H1 (cell line): ENCODE data around the gene RHOC. TPM values are rescaled to one million over a fixed set of nuclear protein-coding genes. Genes with fewer than 3 reads are reported as not detected.

Experiments
- CTCF ChIA-PET: fragments of 300-600 bp; sonication (Branson Sonifier 250); formaldehyde crosslinking; loops from one replicate; lab custom pipeline; 2021; ENCODE audit not compliant: partially characterized antibody; lab: Charles Lee
- POLR2A ChIA-PET: fragments of 300-600 bp; sonication (Branson Sonifier 250); formaldehyde crosslinking; loops from one replicate; lab custom pipeline; 2021; ENCODE audit warnings: inconsistent platforms; ENCODE audit not compliant: partially characterized antibody; lab: Charles Lee
- DNase-seq, 2 experiments: peaks; one replicate each; pipeline versions ENCODE4 v3.0.0 to v3.0.0-alpha.2; 2010 to 2022; ENCODE audit warnings: low spot score in 2 of 2, low read depth in 1 of 2, mixed read lengths in 1 of 2
- FAIRE-seq: peaks from 2 replicates; lab custom pipeline; 2011; peaks lifted over from hg19 to GRCh38; lab: Jason Lieb, UNC
- H2AFZ ChIP-seq: 2 replicates; pipeline ENCODE4 v1.8.1; 2012; ENCODE audit warnings: low read length, inconsistent platforms
- H2AK5ac ChIP-seq: 2 replicates; pipeline ENCODE4 v1.6.1; 2013; ENCODE audit warnings: low read depth, low read length
- H2BK120ac ChIP-seq: replicated peaks from 2 replicates; pipeline ENCODE3; 2013; ENCODE audit warnings: low read depth, low read length, inconsistent platforms
- H2BK12ac ChIP-seq: 2 replicates; pipeline ENCODE4 v1.6.1; 2013; ENCODE audit warnings: low read depth, low read length
- H2BK15ac ChIP-seq: 2 replicates; pipeline ENCODE4 v1.6.1; 2013; ENCODE audit warnings: low read length
- H2BK20ac ChIP-seq: 2 replicates; pipeline ENCODE4 v1.6.1; 2013; ENCODE audit warnings: low read length
- H2BK5ac ChIP-seq: 2 replicates; pipeline ENCODE4 v1.6.1; 2013; ENCODE audit warnings: low read depth, low read length
- H3K14ac ChIP-seq: 2 replicates; pipeline ENCODE4 v1.6.1; 2013; ENCODE audit warnings: inconsistent platforms; ENCODE audit not compliant: insufficient read length
- H3K18ac ChIP-seq: 2 replicates; pipeline ENCODE4 v1.6.1; 2013; ENCODE audit warnings: low read length; ENCODE audit errors: extremely low read depth
- H3K23ac ChIP-seq: 2 replicates; pipeline ENCODE4 v1.6.1; 2013; ENCODE audit warnings: inconsistent platforms; ENCODE audit not compliant: insufficient read length
- H3K23me2 ChIP-seq: 2 replicates; pipeline ENCODE4 v1.6.1; 2013; ENCODE audit warnings: low read depth, low read length
- H3K27ac ChIP-seq: 2 replicates; pipeline ENCODE4 v1.6.1; 2011; ENCODE audit warnings: low read depth, low read length, inconsistent platforms
- H3K27me3 ChIP-seq, 4 experiments: replicated peaks in 1 of 4; 1 replicate in 1 of 4; 2 replicates in 3 of 4; pipeline versions ENCODE4 v1.6.1 to v1.8.1; 2011 to 2013; ENCODE audit warnings: low read length in 3 of 4, mild to moderate bottlenecking in 3 of 4, inconsistent platforms in 2 of 4, mixed read lengths in 2 of 4, moderate library complexity in 1 of 4; ENCODE audit not compliant: control insufficient read depth in 3 of 4, insufficient read depth in 3 of 4; ENCODE audit errors: extremely low read depth in 1 of 4
- H3K36me3 ChIP-seq, 4 experiments: 2 replicates each; pipeline versions ENCODE4 v1.6.1 to v1.8.1; 2011 to 2013; ENCODE audit warnings: mild to moderate bottlenecking in 4 of 4, low read length in 3 of 4, moderate library complexity in 2 of 4, control low read depth in 1 of 4, inconsistent platforms in 1 of 4; ENCODE audit not compliant: insufficient read depth in 4 of 4, control insufficient read depth in 2 of 4
- H3K4ac ChIP-seq: replicated peaks from 2 replicates; pipeline ENCODE3; 2013; ENCODE audit warnings: low read length, low read depth, mixed read lengths, inconsistent platforms; ENCODE audit not compliant: insufficient read length
- H3K4me1 ChIP-seq, 4 experiments: replicated peaks in 1 of 4; 1 replicate in 1 of 4; 2 replicates in 3 of 4; pipeline versions ENCODE4 v1.6.1 to v1.8.1; 2011 to 2013; ENCODE audit warnings: low read length in 3 of 4, inconsistent platforms in 2 of 4, mixed read lengths in 1 of 4; ENCODE audit not compliant: insufficient read depth in 4 of 4, control insufficient read depth in 3 of 4
- H3K4me2 ChIP-seq, 2 experiments: 2 replicates each; pipeline versions ENCODE4 v1.6.1 to v1.8.1; 2011 to 2013; ENCODE audit warnings: low read depth in 2 of 2, low read length in 2 of 2, control low read depth in 1 of 2, inconsistent platforms in 1 of 2, mild to moderate bottlenecking in 1 of 2; ENCODE audit not compliant: insufficient read depth in 1 of 2
- H3K4me3 ChIP-seq, 4 experiments: fragments of 200-600, 300-600 bp in 1 of 4; sonication (generic), shearing (Covaris generic), sonication (Bioruptor Twin) in 1 of 4; 2 replicates each; pipeline versions ENCODE4 v1.5.1 to v1.8.1; 2011 to 2016; ENCODE audit warnings: low read length in 4 of 4, low read depth in 3 of 4, control low read depth in 2 of 4, inconsistent platforms in 2 of 4, mild to moderate bottlenecking in 2 of 4, mixed read lengths in 1 of 4, moderate library complexity in 1 of 4; ENCODE audit not compliant: insufficient read depth in 2 of 4; ENCODE audit errors: extremely low read depth in 1 of 4
- H3K56ac ChIP-seq: replicated peaks from 2 replicates; pipeline ENCODE3; 2013; ENCODE audit warnings: low read depth, mild to moderate bottlenecking, mixed read lengths, low read length, inconsistent platforms; ENCODE audit not compliant: insufficient read length
- H3K79me1 ChIP-seq: 2 replicates; pipeline ENCODE4 v1.6.1; 2013; ENCODE audit warnings: low read depth, low read length, control low read depth
- H3K79me2 ChIP-seq, 2 experiments: 2 replicates each; pipeline versions ENCODE4 v1.6.1 to v1.8.1; 2012 to 2013; ENCODE audit warnings: low read length in 2 of 2, mild to moderate bottlenecking in 2 of 2, inconsistent platforms in 1 of 2; ENCODE audit not compliant: insufficient read depth in 2 of 2, control insufficient read depth in 1 of 2
- H3K9ac ChIP-seq, 4 experiments: replicated peaks in 1 of 4; 1 replicate in 1 of 4; 2 replicates in 3 of 4; pipeline versions ENCODE4 v1.6.1 to v1.8.1; 2011 to 2013; ENCODE audit warnings: low read depth in 3 of 4, low read length in 3 of 4, control low read depth in 2 of 4, mild to moderate bottlenecking in 2 of 4, moderate library complexity in 2 of 4, inconsistent platforms in 1 of 4; ENCODE audit errors: extremely low read depth in 1 of 4
- H3K9me3 ChIP-seq, 2 experiments: 2 replicates each; pipeline versions ENCODE4 v1.6.1 to v1.8.1; 2012 to 2013; ENCODE audit warnings: mild to moderate bottlenecking in 2 of 2, moderate library complexity in 2 of 2, control low read depth in 1 of 2, inconsistent platforms in 1 of 2, low read depth in 1 of 2, low read length in 1 of 2, mixed read lengths in 1 of 2; ENCODE audit not compliant: insufficient read depth in 2 of 2
- H4K20me1 ChIP-seq, 2 experiments: replicated peaks in 1 of 2; 2 replicates each; pipeline versions ENCODE3 to v1.8.1; 2011 to 2013; ENCODE audit warnings: inconsistent platforms in 2 of 2, low read length in 2 of 2, mild to moderate bottlenecking in 1 of 2; ENCODE audit not compliant: insufficient read depth in 2 of 2, control insufficient read depth in 1 of 2
- H4K5ac ChIP-seq: 2 replicates; pipeline ENCODE4 v1.6.1; 2013; ENCODE audit warnings: low read length, low read depth, mixed read lengths, inconsistent platforms; ENCODE audit not compliant: insufficient read length
- H4K8ac ChIP-seq: 2 replicates; pipeline ENCODE4 v1.8.0; 2013; ENCODE audit warnings: mild to moderate bottlenecking, moderate library complexity, low read length, inconsistent platforms; ENCODE audit not compliant: insufficient read depth; ENCODE audit errors: extremely low read depth
- H4K91ac ChIP-seq: replicated peaks from 2 replicates; pipeline ENCODE3; 2013; ENCODE audit warnings: low read length, mixed read lengths, inconsistent platforms; ENCODE audit not compliant: insufficient read length
- BACH1 ChIP-seq: IDR thresholded peaks from 2 replicates; pipeline ENCODE4 v1.6.1; 2012; ENCODE audit warnings: low read length, improper control_type of control experiment
- CREB1 ChIP-seq: IDR thresholded peaks from 2 replicates; pipeline ENCODE4 v1.6.1; 2012; ENCODE audit warnings: inconsistent platforms
- HDAC6 ChIP-seq: IDR thresholded peaks from one replicate; pipeline ENCODE4 v1.7.1; 2012; ENCODE audit warnings: low read depth, mild to moderate bottlenecking, inconsistent platforms, low read length, moderate library complexity
- SRF ChIP-seq: IDR thresholded peaks from 2 replicates; pipeline ENCODE4 v1.6.1; 2011; ENCODE audit warnings: mild to moderate bottlenecking, low read depth, low read length, moderate library complexity
- TBP ChIP-seq: IDR thresholded peaks from 2 replicates; pipeline ENCODE4 v1.6.1; 2011; ENCODE audit warnings: low read depth, low read length, improper control_type of control experiment
- WGBS, 2 experiments: shearing (Covaris generic) in 1 of 2; methylation state at CpG; one replicate each; pipeline versions ENCODE4 v1.1.6 to v1.1.7; 2013 to 2015; ENCODE audit warnings: low lambda C conversion rate in 2 of 2, mixed read lengths in 2 of 2, inconsistent platforms in 1 of 2, low coverage in 1 of 2, missing lambda C conversion rate in 1 of 2; ENCODE audit not compliant: insufficient replicate concordance in 2 of 2, insufficient coverage in 1 of 2, insufficient read length in 1 of 2; ENCODE audit errors: extremely low coverage in 1 of 2, missing lambda C conversion rate in 1 of 2; 5-methylcytosine and 5-hydroxymethylcytosine counted together
- polyA plus RNA-seq, 7 experiments: library from polyadenylated mRNA; depleted of rRNA in 3 of 7; stranded (reverse) in 5 of 7; unstranded in 2 of 7; fragments of >200 nt in 5 of 7; fragments of 200-250 nt in 2 of 7; gene quantifications; 1 replicate in 5 of 7; 2 replicates in 1 of 7; 4 replicates in 1 of 7; pipeline versions ENCODE4 v1.2.1 to v1.2.3, GENCODE V29; 2011 to 2013; ENCODE audit warnings: missing spikeins in 2 of 7, mixed read lengths in 2 of 7
- total RNA-seq: library from RNA; stranded (reverse); fragmentation: NEBNext Ultra II Directional; extraction: Animal tissue kit (Norgen Biotek cat#: 25700); gene quantifications from 2 replicates; pipeline ENCODE4 v1.2.1, GENCODE V29; 2021
- TF ChIP-seq, protein P1 (sequence below), 3 experiments: IDR thresholded peaks; 1 replicate in 2 of 3; 2 replicates in 1 of 3; pipeline versions ENCODE4 v1.5.1 to v1.6.1; 2011; ENCODE audit warnings: low read length in 3 of 3, mild to moderate bottlenecking in 3 of 3, inconsistent platforms in 2 of 3, low read depth in 1 of 3, moderate library complexity in 1 of 3; ENCODE audit not compliant: insufficient read depth in 1 of 3; ENCODE audit errors: control extremely low read depth in 1 of 3

Gene RHOC
- total and polyA plus RNA-seq, 2 of the 8 experiments (the other 6 are each of a cell fraction or from before 2014, with no cell fraction given), result 53.6 to 97.5 TPM

DNA sequence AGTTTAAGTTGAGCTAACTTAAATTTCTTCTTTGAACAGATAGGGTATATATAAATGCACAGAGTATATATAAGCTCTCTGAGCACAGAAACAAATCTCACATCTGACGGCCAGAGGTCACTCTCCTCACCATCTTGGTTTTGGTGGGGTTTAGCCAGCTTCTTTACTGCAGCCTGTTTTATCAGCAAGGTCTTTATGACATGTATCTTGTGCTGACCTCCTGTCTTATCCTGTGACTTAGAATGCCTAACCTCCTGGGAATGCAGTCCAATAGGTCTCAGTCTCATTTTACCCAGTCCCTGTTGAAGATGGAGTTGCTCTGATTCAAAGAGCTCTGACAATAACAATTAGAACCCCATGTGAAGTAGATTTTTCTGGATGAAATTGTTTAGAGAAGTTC lies 34.1 kb downstream of the RHOC start:
- Histone ChIP-seq H4K91ac (no peak overlapping the region), H2AK5ac (no peak overlapping the region), H2BK120ac (no peak overlapping the region), H3K4me2 (no peak overlapping the region; a peak in 1 of 4 replicates), H4K20me1 (peaks cover 0 to 3% of the 10 kb centered on the region in 2 experiments), H3K18ac (no peak overlapping the region), H3K79me1 (no peaks in the 10 kb centered on the region), H2BK20ac (no peak overlapping the region), H3K56ac (no peak overlapping the region), H3K4me1 (peaks cover 2 to 14% (median 10%) of the 10 kb centered on the region in 4 experiments; a peak in 5 of 7 replicates), H3K27ac (no peak overlapping the region), H3K9ac (no peak overlapping the region), H3K23me2 (peaks cover 10% of the 10 kb centered on the region; the same call in 1 of the 2 replicates), H3K23ac (no peak overlapping the region), H3K4me3 (no peak overlapping the region), H3K79me2 (peaks cover 0 to 24% of the 10 kb centered on the region in 2 experiments; a peak in 2 of 4 replicates), H3K36me3 (peaks cover 0 to 23% (median 6%) of the 10 kb centered on the region in 4 experiments; a peak in 4 of 8 replicates), H2BK5ac (no peak overlapping the region), H3K27me3 (peaks cover 0 to 2% (median 0%) of the 10 kb centered on the region in 4 experiments; a peak in 2 of 7 replicates), H2BK15ac (no peak overlapping the region), H3K4ac (no peak overlapping the region), H2BK12ac (no peak overlapping the region), H2AFZ (no peak overlapping the region), H3K9me3 (no peaks in the 10 kb centered on the region), H3K14ac (no peak overlapping the region), H4K5ac (no peak overlapping the region), H4K8ac (no peak overlapping the region)
- DNase-seq, result no peak
- WGBS, 2 experiments, result 93% methylated on average over 1 of the region's 1 CpG; no CpG with 5 or more reads in 1 of the 2 experiments
- no peak for FAIRE-seq
- ChIA-PET CTCF (interaction anchor here (0.5 to 6.3 kb wide), 13 partner anchors 8 to 324 kb away, joined by 3 to 63 read pairs (median 5); partner anchors contain the start of genes RHOC and ST7L), POLR2A (interaction anchor here (0.7 to 6.1 kb wide), 13 partner anchors 8 to 150 kb away, joined by 3 to 76 read pairs (median 5); partner anchors contain the start of genes CAPZA1, PPM1J and ST7L)
- TF ChIP-seq SRF (no peak), HDAC6 (no peak), CREB1 (no peak), BACH1 (no peak), TBP (no peak)
- TF ChIP-seq, protein P1, sequence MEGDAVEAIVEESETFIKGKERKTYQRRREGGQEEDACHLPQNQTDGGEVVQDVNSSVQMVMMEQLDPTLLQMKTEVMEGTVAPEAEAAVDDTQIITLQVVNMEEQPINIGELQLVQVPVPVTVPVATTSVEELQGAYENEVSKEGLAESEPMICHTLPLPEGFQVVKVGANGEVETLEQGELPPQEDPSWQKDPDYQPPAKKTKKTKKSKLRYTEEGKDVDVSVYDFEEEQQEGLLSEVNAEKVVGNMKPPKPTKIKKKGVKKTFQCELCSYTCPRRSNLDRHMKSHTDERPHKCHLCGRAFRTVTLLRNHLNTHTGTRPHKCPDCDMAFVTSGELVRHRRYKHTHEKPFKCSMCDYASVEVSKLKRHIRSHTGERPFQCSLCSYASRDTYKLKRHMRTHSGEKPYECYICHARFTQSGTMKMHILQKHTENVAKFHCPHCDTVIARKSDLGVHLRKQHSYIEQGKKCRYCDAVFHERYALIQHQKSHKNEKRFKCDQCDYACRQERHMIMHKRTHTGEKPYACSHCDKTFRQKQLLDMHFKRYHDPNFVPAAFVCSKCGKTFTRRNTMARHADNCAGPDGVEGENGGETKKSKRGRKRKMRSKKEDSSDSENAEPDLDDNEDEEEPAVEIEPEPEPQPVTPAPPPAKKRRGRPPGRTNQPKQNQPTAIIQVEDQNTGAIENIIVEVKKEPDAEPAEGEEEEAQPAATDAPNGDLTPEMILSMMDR (IDR thresholded peaks at IDR 0.05; ENCODE audit: control extremely low read depth in 1 of 3, insufficient read depth in 1 of 3, low read depth in 1 of 3, low read length in 3 of 3), result no peak
